Measurements from ENCODE around the gene TMPRSS13. TPM values are rescaled to one million over a fixed set of nuclear protein-coding genes. Genes with fewer than 3 reads are reported as not detected.
A peak's percentile ranks its signal among the peaks of the same experiment; 100 is the strongest.

Gene TMPRSS13
- total RNA-seq, 2 experiments from 2014 or later: 0.99 to 1.4 TPM

- no peaks in the 10 kb centered on the region for H3K36me3 Mint-ChIP-seq (ENCODE audit: low read depth)
- no peak overlapping the region for H3K4me3 ChIP-seq (ENCODE audit: low read length)
- H3K4me3 Mint-ChIP-seq: peak overlapping the region; percentile 35
- no peaks in the 10 kb centered on the region for H3K27me3 Mint-ChIP-seq
- POLR2A ChIA-PET: interaction anchor here (1.7 to 1.9 kb wide), 2 partner anchors 13 to 18 kb away, joined by 6 read pairs; no protein-coding TSS in a partner anchor
- peaks cover 35% of the 10 kb centered on the region for H3K4me1 ChIP-seq (ENCODE audit: insufficient read depth, low read length)
- peak overlapping the region; percentile 60 for H3K27ac Mint-ChIP-seq
- H3K27ac ChIP-seq (ENCODE audit: low read depth in 1 of 2, low read length in 2 of 2): no peak overlapping the region
- intact Hi-C loops (cut with DNase I, micrococcal nuclease): no loop called here
- H3K4me1 Mint-ChIP-seq (ENCODE audit: low read depth): peaks cover 59% of the 10 kb centered on the region
- CTCF ChIA-PET: interaction anchor here (1.0 to 2.8 kb wide), 2 partner anchors 15 kb away, joined by 4 to 7 read pairs; no protein-coding TSS in a partner anchor
- H3K9me3 Mint-ChIP-seq: no peaks in the 10 kb centered on the region
- no peaks in the 10 kb centered on the region for H3K27me3 ChIP-seq (ENCODE audit: control insufficient read depth in 1 of 2, insufficient read depth in 2 of 2, low read length in 2 of 2)
- no peak for TF ChIP-seq CTCF (IDR thresholded peaks at IDR 0.05)
- H3K9me3 ChIP-seq (ENCODE audit: control insufficient read depth in 1 of 2, insufficient read depth in 1 of 2, low read length in 2 of 2): no peaks in the 10 kb centered on the region
- DNase-seq: no peak
- ATAC-seq (ENCODE audit: poor library complexity): no peak
- H3K36me3 ChIP-seq (ENCODE audit: insufficient read depth, low read length): no peaks in the 10 kb centered on the region
These were observed 3.2 kb upstream of the TMPRSS13 start for GRCh38 chr11:117932426-117932825.

GRCh38 chr11:117931971-117932370 is 2.8 kb upstream of the TMPRSS13 start:
- Histone ChIP-seq H3K4me3 (ENCODE audit: low read length) (no peak overlapping the region), H3K36me3 (ENCODE audit: insufficient read depth, low read length) (no peaks in the 10 kb centered on the region), H3K27ac (ENCODE audit: low read depth in 1 of 2, low read length in 2 of 2) (no peak overlapping the region), H3K4me1 (ENCODE audit: insufficient read depth, low read length) (peaks cover 35% of the 10 kb centered on the region), H3K27me3 (ENCODE audit: control insufficient read depth in 1 of 2, insufficient read depth in 2 of 2, low read length in 2 of 2) (no peaks in the 10 kb centered on the region), H3K9me3 (ENCODE audit: control insufficient read depth in 1 of 2, insufficient read depth in 1 of 2, low read length in 2 of 2) (no peaks in the 10 kb centered on the region)
- intact Hi-C loops (cut with DNase I, micrococcal nuclease): no loop called here
- TF ChIP-seq CTCF (IDR thresholded peaks at IDR 0.05): no peak
- POLR2A ChIA-PET: interaction anchor here (1.7 to 1.9 kb wide), 2 partner anchors 14 to 19 kb away, joined by 6 read pairs; no protein-coding TSS in a partner anchor
- H3K9me3 Mint-ChIP-seq: no peaks in the 10 kb centered on the region
- ATAC-seq (ENCODE audit: poor library complexity) (no peak), DNase-seq (peak in 4 of 14 experiments; percentile 33 to 47 (median 36))
- H3K36me3 Mint-ChIP-seq (ENCODE audit: low read depth): no peaks in the 10 kb centered on the region
- peaks cover 59% of the 10 kb centered on the region for H3K4me1 Mint-ChIP-seq (ENCODE audit: low read depth)
- CTCF ChIA-PET: interaction anchor here (1.0 kb wide), 1 partner anchor 15 kb away, joined by 4 read pairs; no protein-coding TSS in a partner anchor
- no peaks in the 10 kb centered on the region for H3K27me3 Mint-ChIP-seq
- H3K27ac Mint-ChIP-seq: peak overlapping the region; percentile 60
- no peak overlapping the region for H3K4me3 Mint-ChIP-seq

- no peaks in the 10 kb centered on the region for H3K27me3 Mint-ChIP-seq
These were observed 2.2 kb upstream of the TMPRSS13 start for GRCh38 chr11:117931331-117931950.

More at GRCh38 chr11:117931331-117931950, 2.2 kb upstream of the TMPRSS13 start:
- Mint-ChIP-seq H3K27ac (peak overlapping the region; percentile 60), H3K9me3 (no peaks in the 10 kb centered on the region), H3K4me1 (ENCODE audit: low read depth) (peaks cover 59% of the 10 kb centered on the region), H3K36me3 (ENCODE audit: low read depth) (no peaks in the 10 kb centered on the region), H3K4me3 (no peak overlapping the region)
- Histone ChIP-seq H3K4me1 (ENCODE audit: insufficient read depth, low read length) (peaks cover 35% of the 10 kb centered on the region), H3K4me3 (ENCODE audit: low read length) (no peak overlapping the region), H3K27me3 (ENCODE audit: control insufficient read depth in 1 of 2, insufficient read depth in 2 of 2, low read length in 2 of 2) (no peaks in the 10 kb centered on the region), H3K27ac (ENCODE audit: low read depth in 1 of 2, low read length in 2 of 2) (no peak overlapping the region), H3K36me3 (ENCODE audit: insufficient read depth, low read length) (no peaks in the 10 kb centered on the region), H3K9me3 (ENCODE audit: control insufficient read depth in 1 of 2, insufficient read depth in 1 of 2, low read length in 2 of 2) (no peaks in the 10 kb centered on the region)
- ChIA-PET POLR2A (interaction anchor here (1.0 to 1.9 kb wide), 6 partner anchors 11 to 76 kb away, joined by 3 to 6 read pairs (median 4); no protein-coding TSS in a partner anchor), CTCF (interaction anchor here (1.0 kb wide), 1 partner anchor 15 kb away, joined by 4 read pairs; no protein-coding TSS in a partner anchor)
- DNase-seq (no peak), ATAC-seq (ENCODE audit: poor library complexity) (no peak)
- TF ChIP-seq CTCF (IDR thresholded peaks at IDR 0.05): no peak
- intact Hi-C loops (cut with DNase I, micrococcal nuclease): no loop called here
